NCI-H1694 treated with DMSO at 0.1 percent for 48 hours (cell line): ENCODE results near the gene TRIM6.
"Not testable (repeated sequence)": the region's sequence is repeated elsewhere in the genome, so short reads cannot be mapped to it uniquely, and the experiment has no call there.

Source experiments
- DNase-seq: peaks from one replicate; lab custom pipeline; 2025; lab: John Stamatoyannopoulos, UW

Gene TRIM6

GRCh38 chr11:5604896-5605295 is 8.5 kb downstream of the TRIM6 start:
- no peak for DNase-seq

- DNase-seq = no peak
Measured at GRCh38 chr11:5605849-5606248, 9.4 kb downstream of the TRIM6 start.

- DNase-seq = no peak
Measured at GRCh38 chr11:5608808-5609207, 12.4 kb downstream of the TRIM6 start.

GRCh38 chr11:5610446-5610845 is 14.0 kb downstream of the TRIM6 start:
- no peak for DNase-seq

- no peak for DNase-seq
Measured at GRCh38 chr11:5611627-5612026, 15.2 kb downstream of the TRIM6 start.

- no peak for DNase-seq
Measured at GRCh38 chr11:5618807-5619206, 22.4 kb downstream of the TRIM6 start.

GRCh38 chr11:5620651-5621521 is 24.4 kb downstream of the TRIM6 start:
- no peak for DNase-seq

- DNase-seq = no peak
Measured at GRCh38 chr11:5621580-5621979, 25.1 kb downstream of the TRIM6 start.

GRCh38 chr11:5622802-5623201 is 26.4 kb downstream of the TRIM6 start:
- no peak for DNase-seq

GRCh38 chr11:5624489-5625279 is 28.2 kb downstream of the TRIM6 start, which contains the start of gene TRIM34:
TRIM34 (plus strand) TSS chr11:5625001; CDS start chr11:5632332, 7,331 bp downstream.
- DNase-seq = no peak

- no peak for DNase-seq
Measured at GRCh38 chr11:5625281-5625680, 28.8 kb downstream of the TRIM6 start.

- no peak for DNase-seq
Measured at GRCh38 chr11:5626196-5626595, 29.8 kb downstream of the TRIM6 start.

GRCh38 chr11:5631417-5631816 is 35.0 kb downstream of the TRIM6 start:
- DNase-seq = no peak

GRCh38 chr11:5631969-5632635 is 35.7 kb downstream of the TRIM6 start:
- no peak for DNase-seq

GRCh38 chr11:5639953-5640352 is 43.5 kb downstream of the TRIM6 start:
- DNase-seq = no peak

GRCh38 chr11:5643585-5643984 is 47.1 kb downstream of the TRIM6 start:
- DNase-seq = no peak

- no peak for DNase-seq
Measured at GRCh38 chr11:5646139-5646538, 49.7 kb downstream of the TRIM6 start.

GRCh38 chr11:5655474-5655873 is 59.0 kb downstream of the TRIM6 start:
- DNase-seq = no peak

GRCh38 chr11:5656956-5657355 is 60.5 kb downstream of the TRIM6 start:
- not testable (repeated sequence) for DNase-seq

GRCh38 chr11:5658318-5658717 is 61.9 kb downstream of the TRIM6 start:
- no peak for DNase-seq
